Left lung (tissue), 10 donors: ENCODE results near the gene NUDCD3. TPM values are rescaled to one million over a fixed set of nuclear protein-coding genes. Genes with fewer than 3 reads are reported as not detected.

Experiments
- ATAC-seq: fragments of 200-7000 bp; cut with Tn5 transposase; one replicate; pipeline ENCODE4 v1.9.1; 2020; ENCODE audit warnings: moderate library complexity
- DNase-seq, 4 donors: peaks; one replicate each; pipeline ENCODE4 v3.0.0-alpha.2; 2013 to 2020
- H3K27ac ChIP-seq, 2 donors: fragments of 200-600 bp; sonication (generic) in 1 of 2; one replicate each; pipeline versions ENCODE4 v1.5.0 to v1.8.0; 2020 to 2021
- H3K27me3 ChIP-seq, 2 donors: fragments of 200-600 bp; sonication (generic) in 1 of 2; one replicate each; pipeline versions ENCODE4 v1.5.0 to v1.8.0; 2020 to 2021
- H3K36me3 ChIP-seq, 2 donors: fragments of 200-600 bp; sonication (generic) in 1 of 2; one replicate each; pipeline versions ENCODE4 v1.5.0 to v1.8.0; 2020 to 2021
- H3K4me1 ChIP-seq, 2 donors: fragments of 200-600 bp; one replicate each; pipeline ENCODE4 v1.8.0; 2021
- H3K4me3 ChIP-seq, 2 donors: fragments of 200-600 bp; sonication (generic) in 1 of 2; one replicate each; pipeline versions ENCODE4 v1.5.0 to v1.8.0; 2020 to 2021; ENCODE audit warnings: mild to moderate bottlenecking in 1 of 2
- H3K9me3 ChIP-seq, 2 donors: fragments of 200-600 bp; sonication (generic) in 1 of 2; one replicate each; pipeline versions ENCODE4 v1.5.0 to v1.8.0; 2020 to 2021
- intact Hi-C, 2 donors: fragments of 100-400 bp; cut with DNase I; formaldehyde crosslinking; loops; one replicate each; pipeline versions ENCODE4 v1.11.2 to v1.14.2; 2022
- polyA plus RNA-seq, 6 donors: library from polyadenylated mRNA; unstranded; fragments of 120-200 nt; gene quantifications; one replicate each; pipeline ENCODE4 v1.2.1, GENCODE V29; 2013; ENCODE audit not compliant: insufficient read length in 6 of 6
- total RNA-seq, 2 donors: library from RNA; stranded (reverse); fragmentation: NEBNext Ultra II Directional; extraction: Animal tissue kit (Norgen Biotek cat#: 25700); gene quantifications; one replicate each; pipeline ENCODE4 v1.2.1, GENCODE V29; 2021
- TF ChIP-seq, protein P1 (sequence below), 2 donors: fragments of 200-600 bp; sonication (generic) in 1 of 2; IDR thresholded peaks; one replicate each; pipeline versions ENCODE4 v1.5.0 to v1.8.0; 2021; ENCODE audit warnings: antibody characterized with exemption in 2 of 2
- donor health status: DM: no; HTN: yes; CAD: no.
- donor health status: DM: no; HTN: no; CAD: no.

NUDCD3 gene
- total and polyA plus RNA-seq, 8 donors = 88.6 to 101 (median 90.7) TPM

DNA sequence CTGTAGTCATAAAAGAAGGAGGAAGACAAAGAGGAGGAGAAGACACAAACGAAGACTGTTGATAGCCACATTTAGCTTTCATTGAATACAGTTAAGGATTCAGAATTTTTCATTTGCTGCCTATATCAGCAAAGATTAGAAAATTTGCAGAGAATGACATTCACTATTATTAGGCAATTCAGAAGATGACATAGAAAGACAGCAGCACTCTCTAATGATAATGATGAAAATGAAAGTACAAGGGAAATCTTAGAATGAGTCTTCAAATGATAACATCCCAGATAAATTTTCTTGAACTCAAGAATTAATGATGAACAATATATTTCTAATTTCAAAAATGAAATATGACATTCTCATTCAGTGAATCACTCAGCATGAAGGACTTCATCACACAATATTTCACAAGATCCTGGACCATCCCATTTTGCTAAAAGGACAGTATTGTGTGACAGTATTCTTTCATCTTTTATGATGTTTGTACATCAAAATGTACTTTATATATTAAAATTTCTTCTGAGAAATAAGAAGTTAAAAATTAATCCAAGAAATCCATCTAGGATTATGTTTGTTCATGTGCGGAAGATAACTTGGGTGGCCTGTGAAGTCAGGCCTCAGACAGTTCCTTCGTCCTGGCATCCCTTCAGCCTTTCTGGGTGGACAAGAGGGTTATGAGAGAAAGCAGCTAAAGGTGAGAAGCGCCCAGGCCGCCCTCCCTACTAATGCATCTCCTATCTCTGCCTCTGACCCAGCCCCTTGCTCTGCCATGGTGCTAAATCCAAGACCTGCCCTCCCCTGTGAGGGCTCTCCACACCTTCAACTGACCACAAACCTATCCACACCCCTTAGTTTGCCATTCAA is 117.7 kb downstream of the NUDCD3 start:
- Histone ChIP-seq H3K4me1 (no peaks in the 10 kb centered on the region), H3K27me3 (peaks cover 0 to 22% of the 10 kb centered on the region in 2 donors), H3K4me3 (no peak overlapping the region), H3K27ac (no peak overlapping the region), H3K9me3 (no peaks in the 10 kb centered on the region), H3K36me3 (no peaks in the 10 kb centered on the region)
- TF ChIP-seq, protein P1, sequence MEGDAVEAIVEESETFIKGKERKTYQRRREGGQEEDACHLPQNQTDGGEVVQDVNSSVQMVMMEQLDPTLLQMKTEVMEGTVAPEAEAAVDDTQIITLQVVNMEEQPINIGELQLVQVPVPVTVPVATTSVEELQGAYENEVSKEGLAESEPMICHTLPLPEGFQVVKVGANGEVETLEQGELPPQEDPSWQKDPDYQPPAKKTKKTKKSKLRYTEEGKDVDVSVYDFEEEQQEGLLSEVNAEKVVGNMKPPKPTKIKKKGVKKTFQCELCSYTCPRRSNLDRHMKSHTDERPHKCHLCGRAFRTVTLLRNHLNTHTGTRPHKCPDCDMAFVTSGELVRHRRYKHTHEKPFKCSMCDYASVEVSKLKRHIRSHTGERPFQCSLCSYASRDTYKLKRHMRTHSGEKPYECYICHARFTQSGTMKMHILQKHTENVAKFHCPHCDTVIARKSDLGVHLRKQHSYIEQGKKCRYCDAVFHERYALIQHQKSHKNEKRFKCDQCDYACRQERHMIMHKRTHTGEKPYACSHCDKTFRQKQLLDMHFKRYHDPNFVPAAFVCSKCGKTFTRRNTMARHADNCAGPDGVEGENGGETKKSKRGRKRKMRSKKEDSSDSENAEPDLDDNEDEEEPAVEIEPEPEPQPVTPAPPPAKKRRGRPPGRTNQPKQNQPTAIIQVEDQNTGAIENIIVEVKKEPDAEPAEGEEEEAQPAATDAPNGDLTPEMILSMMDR (IDR thresholded peaks at IDR 0.05) = no peak
- ATAC-seq = no peak
- intact Hi-C loops = no loop called here
- DNase-seq = peak in 1 of 4 donors; percentile 49

DNA sequence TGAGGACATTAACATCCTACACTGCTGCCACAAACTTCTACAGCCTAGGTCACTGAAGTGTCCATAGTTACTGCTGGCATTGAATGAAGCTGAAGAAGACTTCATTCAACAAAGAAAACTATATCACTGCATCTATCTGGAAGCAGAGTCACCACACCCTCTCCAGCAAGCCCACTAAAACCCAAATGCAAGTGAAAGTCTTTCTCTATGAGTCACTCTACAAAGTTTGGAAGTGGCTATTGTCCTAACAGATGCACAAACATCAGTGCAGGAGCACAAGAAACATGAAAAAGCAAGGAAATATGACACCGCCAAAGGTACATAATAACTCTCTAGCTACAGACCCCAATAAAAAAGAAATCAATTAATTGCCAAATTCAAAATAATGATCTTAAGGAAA is 121.6 kb downstream of the NUDCD3 start:
- Histone ChIP-seq H3K4me3 (no peak overlapping the region), H3K27me3 (peaks cover 0 to 13% of the 10 kb centered on the region in 2 donors), H3K27ac (no peak overlapping the region), H3K4me1 (no peaks in the 10 kb centered on the region), H3K36me3 (no peaks in the 10 kb centered on the region), H3K9me3 (no peaks in the 10 kb centered on the region)
- TF ChIP-seq, protein P1 (IDR thresholded peaks at IDR 0.05) = no peak
- DNase-seq = no peak
- intact Hi-C loops = no loop called here
- no peak for ATAC-seq

DNA sequence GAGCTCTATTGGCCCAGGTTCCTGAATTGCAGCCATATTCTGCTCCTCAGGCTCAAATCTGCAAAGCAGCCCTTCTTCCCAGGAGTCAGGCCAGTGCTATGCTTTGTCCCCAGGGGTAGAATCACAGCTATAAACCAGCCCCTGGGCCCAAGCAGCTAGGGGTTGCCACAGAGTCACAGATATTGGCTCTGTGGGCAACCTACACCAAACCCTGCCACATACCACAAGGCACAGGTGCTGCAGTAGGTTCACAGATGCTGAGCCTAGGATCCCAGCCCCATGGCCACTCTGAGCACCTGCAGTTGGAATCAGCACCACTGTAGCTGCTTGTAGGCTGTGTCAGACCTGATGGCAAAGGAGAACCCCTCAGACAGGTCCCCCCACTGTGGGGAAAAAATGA is 122.0 kb downstream of the NUDCD3 start:
- no peak overlapping the region for H3K4me3 ChIP-seq
- no peaks in the 10 kb centered on the region for H3K36me3 ChIP-seq
- ATAC-seq (no peak), DNase-seq (no peak)
- H3K4me1 ChIP-seq = no peaks in the 10 kb centered on the region
- H3K9me3 ChIP-seq = no peaks in the 10 kb centered on the region
- H3K27ac ChIP-seq = no peak overlapping the region
- intact Hi-C loops = no loop called here
- H3K27me3 ChIP-seq = peaks cover 0 to 11% of the 10 kb centered on the region in 2 donors
- TF ChIP-seq, protein P1 (IDR thresholded peaks at IDR 0.05) = no peak

DNA sequence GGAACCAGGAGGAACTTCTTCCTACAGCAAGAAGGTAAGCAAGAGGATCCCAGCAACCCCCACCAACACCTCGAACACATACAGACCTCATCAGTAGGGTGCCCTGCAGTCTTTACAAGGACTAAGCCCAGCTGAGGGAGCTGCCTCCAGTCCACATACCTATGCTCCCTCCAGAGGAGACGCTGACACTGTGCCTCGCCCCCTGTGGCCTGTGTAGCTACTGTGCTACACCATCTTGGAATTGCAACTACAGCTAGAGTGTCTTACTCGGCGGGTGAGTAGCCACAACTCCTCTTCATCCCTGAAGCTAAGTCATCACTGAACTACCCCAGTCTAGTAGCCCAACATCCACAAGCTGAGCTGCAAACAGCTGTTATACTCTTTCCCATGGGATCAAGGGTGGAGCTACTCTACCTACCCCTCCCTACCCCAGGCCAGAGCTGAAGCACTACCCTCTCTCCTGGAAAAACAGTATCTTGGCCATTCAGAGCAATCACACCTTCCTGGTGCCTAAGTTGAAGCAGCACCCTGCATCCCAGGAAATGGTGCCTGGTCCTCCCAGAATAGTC is 122.9 kb downstream of the NUDCD3 start:
- Histone ChIP-seq H3K27me3 (peaks cover 0 to 12% of the 10 kb centered on the region in 2 donors), H3K4me1 (no peaks in the 10 kb centered on the region), H3K27ac (no peak overlapping the region), H3K4me3 (no peak overlapping the region), H3K36me3 (no peaks in the 10 kb centered on the region), H3K9me3 (no peaks in the 10 kb centered on the region)
- TF ChIP-seq, protein P1 (IDR thresholded peaks at IDR 0.05) = no peak
- intact Hi-C loops = no loop called here
- no peak for ATAC-seq
- no peak for DNase-seq

DNA sequence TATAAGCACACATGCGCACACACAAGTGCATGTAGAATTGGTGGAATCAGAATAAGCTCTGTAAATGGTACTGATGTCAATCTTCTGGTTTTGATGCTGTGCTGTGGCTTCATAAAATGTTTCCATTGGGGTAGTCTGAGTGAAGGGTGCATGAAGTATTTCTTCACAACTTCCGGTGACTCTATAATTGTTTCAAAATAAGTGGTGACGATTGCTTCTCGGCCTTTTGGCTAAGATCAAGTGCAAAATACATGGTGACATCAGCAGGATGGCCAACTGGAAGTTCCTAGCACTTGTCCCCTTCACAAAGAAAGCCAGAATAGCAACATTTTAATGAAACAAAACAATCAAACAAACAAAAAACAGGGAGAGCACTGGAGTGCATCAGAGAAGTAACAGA is 123.5 kb downstream of the NUDCD3 start:
- TF ChIP-seq, protein P1 (IDR thresholded peaks at IDR 0.05) = no peak
- ATAC-seq = no peak
- no peak for DNase-seq
- Histone ChIP-seq H3K27me3 (peaks cover 0 to 12% of the 10 kb centered on the region in 2 donors), H3K36me3 (no peaks in the 10 kb centered on the region), H3K4me3 (no peak overlapping the region), H3K4me1 (no peaks in the 10 kb centered on the region), H3K9me3 (no peaks in the 10 kb centered on the region), H3K27ac (no peak overlapping the region)
- intact Hi-C loops = no loop called here
